IMR-90 (cell line): Measurements from ENCODE around the gene ALOX12B. TPM values are rescaled to one million over a fixed set of nuclear protein-coding genes. Genes with fewer than 3 reads are reported as not detected.
A peak's percentile ranks its signal among the peaks of the same experiment; 100 is the strongest.

ENCODE experiments used
- ATAC-seq: fragments of 200-7000 bp; cut with Tn5 transposase; 2 replicates; pipeline ENCODE4 v1.9.1; 2020; ENCODE audit warnings: low read depth, mild to moderate bottlenecking, moderate library complexity
- BruUV-seq: library from RNA; stranded (reverse); fragments of 400-500 nt; replicated peaks from 2 replicates; lab custom pipeline; 2021; lab: Mats Ljungman, UMichigan
- CTCF ChIA-PET: fragments of 300-600 bp; formaldehyde crosslinking; extraction: SDS; loops from one replicate; lab custom pipeline; 2021; ENCODE audit warnings: antibody characterized with exemption; lab: Yijun Ruan, JAX
- POLR2A ChIA-PET: fragments of 300-600 bp; sonication (Branson Sonifier 250); formaldehyde crosslinking; loops from one replicate; lab custom pipeline; 2022; ENCODE audit warnings: antibody characterized with exemption; ENCODE audit not compliant: unreplicated experiment; lab: Charles Lee
- DNase-seq: peaks from one replicate; pipeline ENCODE4 v3.0.0; 2013
- H2AFZ ChIP-seq: replicated peaks from 2 replicates; pipeline ENCODE3; 2013; ENCODE audit warnings: low read length, mild to moderate bottlenecking; ENCODE audit not compliant: poor library complexity
- H2AK5ac ChIP-seq: 2 replicates; pipeline ENCODE4 v1.6.1; 2013; ENCODE audit warnings: low read depth, low read length, inconsistent platforms
- H2AK9ac ChIP-seq: replicated peaks from 2 replicates; pipeline ENCODE3; 2013; ENCODE audit warnings: mild to moderate bottlenecking, low read depth, low read length, moderate library complexity; ENCODE audit not compliant: poor library complexity
- H2BK120ac ChIP-seq: 2 replicates; pipeline ENCODE4 v1.6.1; 2013; ENCODE audit warnings: low read depth, low read length, inconsistent platforms
- H2BK15ac ChIP-seq: 3 replicates; pipeline ENCODE4 v1.6.1; 2013; ENCODE audit warnings: low read depth, low read length, inconsistent platforms
- H2BK20ac ChIP-seq: 2 replicates; pipeline ENCODE4 v1.6.1; 2013; ENCODE audit warnings: low read depth, mild to moderate bottlenecking, inconsistent platforms, low read length, moderate library complexity
- H2BK5ac ChIP-seq: 2 replicates; pipeline ENCODE4 v1.6.1; 2013; ENCODE audit warnings: mild to moderate bottlenecking, low read depth, low read length, inconsistent platforms; ENCODE audit not compliant: poor library complexity, severe bottlenecking
- H3K14ac ChIP-seq: replicated peaks from 2 replicates; pipeline ENCODE4 v1.6.1; 2013; ENCODE audit warnings: low read depth, low read length, inconsistent platforms
- H3K18ac ChIP-seq: 2 replicates; pipeline ENCODE4 v1.6.1; 2013; ENCODE audit warnings: low read depth, low read length, control low read depth
- H3K23ac ChIP-seq: 2 replicates; pipeline ENCODE4 v1.6.1; 2013; ENCODE audit warnings: low read depth, low read length, inconsistent platforms
- H3K27ac ChIP-seq: 2 replicates; pipeline ENCODE4 v1.5.1; 2013; ENCODE audit warnings: mild to moderate bottlenecking, control low read depth, low read length; ENCODE audit not compliant: insufficient read depth
- H3K27me3 ChIP-seq: 2 replicates; pipeline ENCODE4 v1.6.1; 2013; ENCODE audit warnings: low read length; ENCODE audit not compliant: control insufficient read depth, insufficient read depth
- H3K36me3 ChIP-seq: 2 replicates; pipeline ENCODE4 v1.6.1; 2013; ENCODE audit warnings: low read length, mixed read lengths; ENCODE audit not compliant: control insufficient read depth, insufficient read depth
- H3K4ac ChIP-seq: 2 replicates; pipeline ENCODE4 v1.6.1; 2013; ENCODE audit warnings: low read depth, low read length, inconsistent platforms
- H3K4me1 ChIP-seq: 2 replicates; pipeline ENCODE4 v1.6.1; 2013; ENCODE audit warnings: low read length, mixed read lengths; ENCODE audit not compliant: control insufficient read depth, insufficient read depth
- H3K4me2 ChIP-seq: 2 replicates; pipeline ENCODE4 v1.6.1; 2013; ENCODE audit warnings: low read depth, mild to moderate bottlenecking, control low read depth, low read length, moderate library complexity
- H3K4me3 ChIP-seq: 2 replicates; pipeline ENCODE4 v1.5.1; 2013; ENCODE audit warnings: low read depth, mild to moderate bottlenecking, control low read depth, low read length, moderate library complexity; ENCODE audit not compliant: insufficient read depth
- H3K56ac ChIP-seq: 2 replicates; pipeline ENCODE4 v1.6.1; 2013; ENCODE audit warnings: low read length, inconsistent platforms; ENCODE audit not compliant: insufficient read depth; ENCODE audit errors: extremely low read depth
- H3K79me1 ChIP-seq, 2 experiments: 2 replicates each; pipeline ENCODE4 v1.6.1; 2013; ENCODE audit warnings: low read length in 2 of 2, inconsistent platforms in 1 of 2, low read depth in 1 of 2
- H3K9ac ChIP-seq: 2 replicates; pipeline ENCODE4 v1.6.1; 2013; ENCODE audit warnings: low read depth, low read length, control low read depth
- H3K9me1 ChIP-seq: 2 replicates; pipeline ENCODE4 v1.6.1; 2013; ENCODE audit warnings: low read length, inconsistent platforms; ENCODE audit not compliant: insufficient read depth
- H3K9me3 ChIP-seq: 2 replicates; pipeline ENCODE4 v1.6.1; 2013; ENCODE audit warnings: low read length; ENCODE audit not compliant: control insufficient read depth, insufficient read depth
- H4K20me1 ChIP-seq: 2 replicates; pipeline ENCODE4 v1.6.1; 2013; ENCODE audit warnings: low read length, inconsistent platforms; ENCODE audit not compliant: insufficient read depth
- H4K5ac ChIP-seq: 2 replicates; pipeline ENCODE4 v1.6.1; 2013; ENCODE audit warnings: mild to moderate bottlenecking, low read depth, low read length, control low read depth
- H4K8ac ChIP-seq, 2 experiments: 2 replicates each; pipeline ENCODE4 v1.6.1; 2013; ENCODE audit warnings: low read depth in 2 of 2, low read length in 2 of 2, control low read depth in 1 of 2, inconsistent platforms in 1 of 2
- H4K91ac ChIP-seq: 2 replicates; pipeline ENCODE4 v1.6.1; 2013; ENCODE audit warnings: low read depth, low read length, inconsistent platforms; ENCODE audit not compliant: insufficient read depth
- BHLHE40 ChIP-seq: fragments of 150-350 bp; IDR thresholded peaks from 2 replicates; pipeline ENCODE4 v1.6.1; 2016; ENCODE audit warnings: mild to moderate bottlenecking, low read depth, low read length
- CHD1 ChIP-seq: IDR thresholded peaks from 2 replicates; pipeline ENCODE4 v1.6.1; 2012; ENCODE audit warnings: low read depth, low read length, improper control_type of control experiment
- MAZ ChIP-seq: IDR thresholded peaks from 2 replicates; pipeline ENCODE4 v1.6.1; 2012; ENCODE audit warnings: low read depth, mild to moderate bottlenecking, low read length, improper control_type of control experiment, moderate library complexity, borderline replicate concordance
- NFE2L2 ChIP-seq: fragments of 150-350 bp; IDR thresholded peaks from 2 replicates; pipeline ENCODE4 v1.6.1; 2016; ENCODE audit warnings: low read depth, mild to moderate bottlenecking, low read length
- RFX5 ChIP-seq: IDR thresholded peaks from 2 replicates; pipeline ENCODE4 v1.8.0; 2012; ENCODE audit warnings: low read depth, mild to moderate bottlenecking, low read length, moderate library complexity
- WGBS, 2 experiments: methylation state at CpG; one replicate each; pipeline versions ENCODE4 v1.1.5 to v1.1.7; 2013; ENCODE audit warnings: missing lambda C conversion rate in 2 of 2; ENCODE audit not compliant: insufficient read length in 1 of 2; ENCODE audit errors: extremely low coverage in 2 of 2; 5-methylcytosine and 5-hydroxymethylcytosine counted together
- dilution Hi-C: fragments of 300-500 bp; cut with HindIII; formaldehyde crosslinking; loops from one replicate; pipeline ENCODE4 v1.14.3; 2018; ENCODE audit warnings: low sequenced_read_pairs; ENCODE audit not compliant: unreplicated experiment
- in situ Hi-C: fragments of 300-500 bp; cut with MboI; formaldehyde crosslinking; loops from 3 replicates; pipeline ENCODE4 v1.14.3; 2019; ENCODE audit warnings: low sequenced_read_pairs, inconsistent platforms, mixed read lengths
- intact Hi-C: fragments of 100-400 bp; cut with micrococcal nuclease; formaldehyde crosslinking; loops from 2 replicates; pipeline ENCODE4 v1.10.0; 2022
- polyA plus RNA-seq, 3 experiments: library from polyadenylated mRNA; depleted of rRNA; stranded (reverse); fragments of >200 nt; gene quantifications; 2 replicates each; pipeline ENCODE4 v1.2.3, GENCODE V29; 2012; ENCODE audit warnings: low replicate concordance in 1 of 3
- total RNA-seq: library from RNA; depleted of rRNA; stranded (reverse); fragments of >200 nt; gene quantifications from 2 replicates; pipeline ENCODE4 v1.2.3, GENCODE V29; 2012
- TF ChIP-seq, protein P1 (sequence below): fragments of 150-350 bp; IDR thresholded peaks from 2 replicates; pipeline ENCODE4 v1.6.1; 2017; ENCODE audit warnings: mild to moderate bottlenecking, antibody characterized with exemption, low read length, low read depth

ALOX12B gene
- total and polyA plus RNA-seq, 2 of the 4 experiments (the other 2 are of a cell fraction): not detected

DNA sequence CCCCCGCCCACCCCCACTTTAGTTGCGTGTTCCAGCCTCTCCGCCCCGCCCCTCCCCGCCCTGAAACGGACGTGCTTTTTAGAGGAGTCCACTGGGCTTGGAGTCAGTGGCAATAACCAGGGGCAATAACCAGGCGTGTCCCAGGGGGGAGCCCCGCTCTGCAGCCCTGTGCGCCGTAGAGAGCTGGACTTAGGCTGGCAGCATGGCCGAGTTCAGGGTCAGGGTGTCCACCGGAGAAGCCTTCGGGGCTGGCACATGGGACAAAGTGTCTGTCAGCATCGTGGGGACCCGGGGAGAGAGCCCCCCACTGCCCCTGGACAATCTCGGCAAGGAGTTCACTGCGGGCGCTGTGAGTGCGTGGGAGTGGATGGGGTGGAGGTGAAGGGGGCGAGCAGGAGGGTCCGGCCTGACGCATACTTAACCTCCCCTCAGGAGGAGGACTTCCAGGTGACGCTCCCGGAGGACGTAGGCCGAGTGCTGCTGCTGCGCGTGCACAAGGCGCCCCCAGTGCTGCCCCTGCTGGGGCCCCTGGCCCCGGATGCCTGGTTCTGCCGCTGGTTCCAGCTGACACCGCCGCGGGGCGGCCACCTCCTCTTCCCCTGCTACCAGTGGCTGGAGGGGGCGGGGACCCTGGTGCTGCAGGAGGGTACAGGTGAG lies 48.4 kb downstream of the ALOX12B start, which contains the start of gene ALOX15B:
Gene ALOX15B (plus strand): TSS at position 106 of the 657 bp plus-strand sequence. CDS start 97 bp downstream, at position 203.
- intact Hi-C loops (no loop called here), in situ Hi-C loops (no loop called here)
- no TSS peak for BruUV-seq

More for the DNA sequence above, 48.4 kb downstream of the ALOX12B start, which contains the start of gene ALOX15B:
- Histone ChIP-seq H2AK5ac (no peak within 1 kb of the TSS), H2BK15ac (no peak within 1 kb of the TSS), H2BK120ac (no peak within 1 kb of the TSS), H3K18ac (no peak within 1 kb of the TSS), H3K27ac (no peak within 1 kb of the TSS), H2AFZ (peak within 1 kb of the TSS; percentile 67), H3K56ac (no peak within 1 kb of the TSS), H3K79me1 (no peaks in the 10 kb centered on the region), H2BK5ac (no peak within 1 kb of the TSS), H3K23ac (no peak within 1 kb of the TSS), H4K20me1 (no peaks in the 10 kb centered on the region), H4K91ac (no peak within 1 kb of the TSS), H2BK20ac (no peak within 1 kb of the TSS), H3K4ac (no peak within 1 kb of the TSS), H3K14ac (no peak within 1 kb of the TSS), H4K5ac (no peak within 1 kb of the TSS), H3K4me3 (no peak within 1 kb of the TSS), H3K36me3 (no peaks in the 10 kb centered on the region), H3K9me3 (no peaks in the 10 kb centered on the region), H3K4me2 (no peak within 1 kb of the TSS), H3K27me3 (peaks cover 34% of the 10 kb centered on the region), H3K9ac (no peak within 1 kb of the TSS), H3K9me1 (no peaks in the 10 kb centered on the region), H4K8ac (no peak within 1 kb of the TSS), H3K4me1 (no peaks in the 10 kb centered on the region), H2AK9ac (no peak within 1 kb of the TSS)
- whole genome bisulfite sequencing, 2 experiments: 20% methylated on average over 3 of the region's 37 CpGs; no CpG with 5 or more reads in 1 of the 2 experiments
- DNase-seq (no peak), ATAC-seq (no peak)
- CTCF ChIA-PET: no interaction called here
- POLR2A ChIA-PET: no interaction called here
- dilution Hi-C loops: no loop called here
- TF ChIP-seq, protein P1, sequence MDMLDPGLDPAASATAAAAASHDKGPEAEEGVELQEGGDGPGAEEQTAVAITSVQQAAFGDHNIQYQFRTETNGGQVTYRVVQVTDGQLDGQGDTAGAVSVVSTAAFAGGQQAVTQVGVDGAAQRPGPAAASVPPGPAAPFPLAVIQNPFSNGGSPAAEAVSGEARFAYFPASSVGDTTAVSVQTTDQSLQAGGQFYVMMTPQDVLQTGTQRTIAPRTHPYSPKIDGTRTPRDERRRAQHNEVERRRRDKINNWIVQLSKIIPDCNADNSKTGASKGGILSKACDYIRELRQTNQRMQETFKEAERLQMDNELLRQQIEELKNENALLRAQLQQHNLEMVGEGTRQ: no peak
- TF ChIP-seq MAZ: no peak
- no peak for TF ChIP-seq CHD1
- no peak for TF ChIP-seq RFX5
- no peak for TF ChIP-seq BHLHE40
- no peak for TF ChIP-seq NFE2L2
